ENCODE measurements around the gene COL9A1. TPM values are rescaled to one million over a fixed set of nuclear protein-coding genes. Genes with fewer than 3 reads are reported as not detected.

COL9A1 gene
- total RNA-seq, 4 donors from 2014 or later, result 33.5 TPM; not detected in 3

- H3K4me3 ChIP-seq, result no peak overlapping the region
- no peak for TF ChIP-seq POLR2A (IDR thresholded peaks at IDR 0.05)
- TF ChIP-seq CTCF (IDR thresholded peaks at IDR 0.05), result no peak
- intact Hi-C loops (cut with DNase I; ENCODE audit: low total_unique reads), result no loop called here
Observed at GRCh38 chr6:70194421-70194820, 108.5 kb downstream of the COL9A1 start.

DNA sequence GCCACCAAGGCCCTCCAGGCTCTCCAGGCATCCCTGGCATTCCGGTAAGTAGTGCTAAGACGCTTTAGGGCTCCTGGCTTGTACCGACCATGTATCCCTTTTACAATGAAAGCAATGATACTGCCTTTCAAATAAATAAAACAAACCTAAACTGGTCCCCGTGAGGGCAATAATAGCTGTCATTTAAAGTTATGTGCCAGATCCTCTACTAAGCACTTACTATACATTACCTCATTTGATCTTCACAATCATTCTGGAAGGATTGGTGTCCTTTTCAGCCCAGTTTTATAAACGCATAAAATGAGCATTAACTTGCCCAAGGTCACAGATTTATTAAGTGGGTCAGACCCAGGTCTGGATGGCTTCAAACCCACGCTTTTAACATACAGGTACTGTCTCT lies 114.7 kb downstream of the COL9A1 start:
- intact Hi-C loops (cut with DNase I; ENCODE audit: low total_unique reads), result no loop called here
- Histone ChIP-seq H3K27ac (no peak overlapping the region), H3K36me3 (no peaks in the 10 kb centered on the region), H3K4me1 (no peaks in the 10 kb centered on the region), H3K9me3 (no peaks in the 10 kb centered on the region), H3K27me3 (no peaks in the 10 kb centered on the region), H3K4me3 (no peak overlapping the region)
- DNase-seq, result no peak
- TF ChIP-seq POLR2A (IDR thresholded peaks at IDR 0.05) (no peak), CTCF (IDR thresholded peaks at IDR 0.05) (no peak)

More at GRCh38 chr6:70194421-70194820, 108.5 kb downstream of the COL9A1 start:
- H3K36me3 ChIP-seq, result no peaks in the 10 kb centered on the region
- H3K27me3 ChIP-seq, result no peaks in the 10 kb centered on the region
- no peak overlapping the region for H3K27ac ChIP-seq
- no peaks in the 10 kb centered on the region for H3K9me3 ChIP-seq
- DNase-seq, result no peak
- H3K4me1 ChIP-seq, result no peaks in the 10 kb centered on the region

GRCh38 chr6:70186461-70186860 lies 116.4 kb downstream of the COL9A1 start:
- Histone ChIP-seq H3K27ac (no peak overlapping the region), H3K27me3 (no peaks in the 10 kb centered on the region), H3K4me3 (no peak overlapping the region), H3K36me3 (no peaks in the 10 kb centered on the region), H3K4me1 (no peaks in the 10 kb centered on the region), H3K9me3 (no peaks in the 10 kb centered on the region)
- no peak for DNase-seq
- intact Hi-C loops (cut with DNase I; ENCODE audit: low total_unique reads), result no loop called here
- no peak for TF ChIP-seq POLR2A (IDR thresholded peaks at IDR 0.05)
- TF ChIP-seq CTCF (IDR thresholded peaks at IDR 0.05), result no peak

GRCh38 chr6:70184723-70185122 lies 118.2 kb downstream of the COL9A1 start:
- Histone ChIP-seq H3K4me1 (no peaks in the 10 kb centered on the region), H3K4me3 (no peak overlapping the region), H3K27me3 (no peaks in the 10 kb centered on the region), H3K27ac (no peak overlapping the region), H3K9me3 (no peaks in the 10 kb centered on the region), H3K36me3 (no peaks in the 10 kb centered on the region)
- no peak for DNase-seq
- TF ChIP-seq POLR2A (IDR thresholded peaks at IDR 0.05) (no peak), CTCF (IDR thresholded peaks at IDR 0.05) (no peak)
- intact Hi-C loops (cut with DNase I; ENCODE audit: low total_unique reads), result no loop called here

- intact Hi-C loops (cut with DNase I; ENCODE audit: low total_unique reads), result no loop called here
- no peak overlapping the region for H3K27ac ChIP-seq
- no peaks in the 10 kb centered on the region for H3K36me3 ChIP-seq
- no peak for DNase-seq
- H3K9me3 ChIP-seq, result no peaks in the 10 kb centered on the region
- no peak for TF ChIP-seq CTCF (IDR thresholded peaks at IDR 0.05)
- TF ChIP-seq POLR2A (IDR thresholded peaks at IDR 0.05), result no peak
- no peaks in the 10 kb centered on the region for H3K27me3 ChIP-seq
- no peak overlapping the region for H3K4me3 ChIP-seq
- no peaks in the 10 kb centered on the region for H3K4me1 ChIP-seq
Observed at GRCh38 chr6:70183538-70183937, 119.3 kb downstream of the COL9A1 start.

All from uterus (tissue), 4 donors.